Heart right ventricle (tissue), 16 donors: Measurements from ENCODE around the gene JSRP1. TPM values are rescaled to one million over a fixed set of nuclear protein-coding genes. Genes with fewer than 3 reads are reported as not detected.

Source experiments
- ATAC-seq, 8 donors: fragments of 200-7000 bp; cut with Tn5 transposase; one replicate each; pipeline ENCODE4 v1.9.1; 2020; ENCODE audit warnings: mild to moderate bottlenecking in 8 of 8, moderate library complexity in 8 of 8, moderate number of reproducible peaks in 1 of 8
- DNase-seq, 2 donors: peaks; one replicate each; pipeline ENCODE4 v3.0.0-alpha.2; 2020
- H3K27ac ChIP-seq, 10 donors: fragments of 200-600 bp; sonication (generic) in 2 of 10; one replicate each; pipeline versions ENCODE4 v1.5.0 to v1.8.0; 2020 to 2022; ENCODE audit warnings: mild to moderate bottlenecking in 3 of 10
- H3K27me3 ChIP-seq, 7 donors: fragments of 200-600 bp; one replicate each; pipeline ENCODE4 v1.8.0; 2021 to 2022; ENCODE audit warnings: mild to moderate bottlenecking in 2 of 7
- H3K36me3 ChIP-seq, 9 donors: fragments of 200-600 bp; sonication (generic) in 1 of 9; one replicate each; pipeline versions ENCODE4 v1.5.0 to v1.8.0; 2020 to 2022; ENCODE audit warnings: mild to moderate bottlenecking in 2 of 9
- H3K4me1 ChIP-seq, 9 donors: fragments of 200-600 bp; sonication (generic) in 1 of 9; one replicate each; pipeline versions ENCODE4 v1.5.0 to v1.8.0; 2020 to 2022; ENCODE audit warnings: mild to moderate bottlenecking in 4 of 9
- H3K4me3 ChIP-seq, 10 donors: fragments of 200-600 bp; sonication (generic) in 2 of 10; one replicate each; pipeline versions ENCODE4 v1.5.0 to v1.8.0; 2020 to 2022; ENCODE audit warnings: mild to moderate bottlenecking in 7 of 10, moderate library complexity in 2 of 10
- H3K9me3 ChIP-seq, 11 donors: fragments of 200-600 bp in 10 of 11; sonication (generic) in 2 of 11; one replicate each; pipeline versions ENCODE4 v1.5.0 to v1.8.0; 2013 to 2022; ENCODE audit warnings: mild to moderate bottlenecking in 2 of 11, control low read depth in 1 of 11, moderate library complexity in 1 of 11
- CTCF ChIP-seq, 9 donors: fragments of 200-600 bp; sonication (generic) in 2 of 9; IDR thresholded peaks; one replicate each; pipeline versions ENCODE4 v1.5.0 to v1.8.0; 2021 to 2022; ENCODE audit warnings: antibody characterized with exemption in 9 of 9, mild to moderate bottlenecking in 5 of 9, moderate library complexity in 1 of 9
- WGBS, 2 donors: extraction: QIAGEN DNeasy Blood & Tissue Kit; methylation state at CpG; one replicate each; pipeline ENCODE4 v1.1.7; 2013; ENCODE audit warnings: inconsistent platforms in 1 of 2; 5-methylcytosine and 5-hydroxymethylcytosine counted together
- intact Hi-C, 10 donors: fragments of 100-400 bp; cut with DNase I; formaldehyde crosslinking; loops; one replicate each; pipeline versions ENCODE4 v1.11.1 to v1.14.2; 2022
- long read RNA-seq, 3 donors: library from polyadenylated mRNA; unstranded; transcript quantifications; one replicate each; pipeline ENCODE4 v2.0.0, GENCODE V29; 2020 to 2021
- polyA plus RNA-seq, 2 donors: library from polyadenylated mRNA; stranded (reverse); fragments of 200-250 nt; gene quantifications; one replicate each; pipeline ENCODE4 v1.2.3, GENCODE V29; 2013
- total RNA-seq, 10 donors: library from RNA; stranded (reverse); fragmentation: NEBNext Ultra II Directional in 3 of 10; extraction: Animal tissue kit (Norgen Biotek cat#: 25700) in 3 of 10; gene quantifications; one replicate each; pipeline versions ENCODE4 v1.2.1 to v1.2.4, GENCODE V29; 2021 to 2023
- donor health status: Arrhythmogenic right ventricular cardiomyopathy.
- donor health status: ischemic (EF 13 %, LVEDD 7.1; RV severe dilation, severe dysfunction).
- donor health status: healthy with polysubstance abuse.
- donor health status: DM: no; HTN: yes; CAD: no.
- donor health status: DM: no; HTN: no; CAD: no.
- donor health status: ischemic (EF 25% LVEDD 6.9; RV normal size, moderate dysfunction).
- donor health status: ischemic (EF 25% LVEDD 5.7; RV mildly dilated, moderate dysfunction).
- donor health status: healthy.
- donor health status: DM: yes; HTN: yes; CAD: no.
- donor health status: Ischemic cardiomyopathy.
- donor health status: ischemic (EF 35%, LVEDD 5.7; RV mildly dilated, moderate dysfunction).
- donor health status: nonischemic (EF 11% LVEDD 7.7; RV severe dilation, severe dysfunction).
- donor health status: DM: yes; HTN: yes; CAD: no.
- donor health status: PGD.
- donor health status: ischemic (EF 29% LVEDD 5.4; RV normal size, mild dysfunction).
- donor health status: nonischemic (EF 23%, LVEDD 6.1; RV moderate dilation, normal function).

The JSRP1 gene, protein sequence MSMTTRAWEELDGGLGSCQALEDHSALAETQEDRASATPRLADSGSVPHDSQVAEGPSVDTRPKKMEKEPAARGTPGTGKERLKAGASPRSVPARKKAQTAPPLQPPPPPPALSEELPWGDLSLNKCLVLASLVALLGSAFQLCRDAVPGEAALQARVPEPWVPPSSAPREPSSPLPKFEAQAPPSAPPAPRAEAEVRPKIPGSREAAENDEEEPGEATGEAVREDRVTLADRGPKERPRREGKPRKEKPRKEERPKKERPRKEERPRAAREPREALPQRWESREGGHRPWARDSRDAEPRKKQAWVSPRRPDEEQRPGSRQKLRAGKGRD
- under 1 TPM in 3 of 10 donors, not detected in 7; 0.31 to 0.72 (median 0.45) TPM for total RNA-seq
- under 1 TPM in 1 of 2 donors, not detected in 1; 0.29 TPM for polyA plus RNA-seq
- long read RNA-seq, donor 1: 0 reads
- long read RNA-seq, donor 2: 0 reads
- long read RNA-seq, donor 3: 0 reads

DNA sequence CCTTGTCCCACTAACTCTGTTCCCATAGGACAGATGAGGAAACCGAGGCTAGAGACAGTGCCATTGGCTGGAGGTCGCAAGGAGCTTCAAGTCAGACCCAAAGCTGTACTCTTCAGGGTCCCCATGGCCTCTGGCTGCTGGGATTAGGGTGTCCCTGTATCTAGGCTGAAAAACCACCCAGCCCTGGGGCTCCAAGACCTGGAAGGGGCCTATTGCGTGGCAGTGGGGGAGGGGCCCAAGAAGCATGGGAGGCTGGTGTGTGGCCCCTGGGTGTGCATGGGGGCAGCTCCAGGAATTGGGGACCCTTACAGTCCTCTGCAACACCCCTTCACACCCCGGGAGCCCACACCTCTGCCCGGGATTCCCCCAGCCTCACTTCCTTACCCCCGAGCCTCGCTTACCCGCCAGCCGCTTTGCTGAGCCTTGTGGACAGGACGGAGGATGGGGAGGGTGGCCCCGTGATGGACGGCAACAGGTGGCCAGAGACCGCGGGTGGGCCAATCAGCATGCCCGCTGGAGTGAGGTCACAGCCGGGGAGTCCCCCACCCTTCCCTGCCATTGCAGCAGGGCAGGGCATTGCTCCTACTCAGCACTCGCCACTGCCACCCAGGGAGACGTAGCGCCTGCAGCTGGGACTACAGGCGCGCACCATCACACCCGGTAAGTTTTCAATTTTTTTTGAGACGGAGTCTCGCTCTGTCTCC lies at the start of gene JSRP1:
Gene JSRP1, minus strand, starts transcription at position 436 of the 704 bp plus-strand sequence. CDS start 1,103 bp downstream, outside the sequence.
- Histone ChIP-seq H3K4me1 (peaks cover 6 to 26% (median 24%) of the 10 kb centered on the region in 9 donors), H3K9me3 (no peaks in the 10 kb centered on the region), H3K4me3 (no peak within 1 kb of the TSS), H3K27ac (no peak within 1 kb of the TSS), H3K36me3 (no peaks in the 10 kb centered on the region), H3K27me3 (peaks cover 24 to 34% (median 33%) of the 10 kb centered on the region in 7 donors)
- WGBS, 2 donors: 71 to 84% methylated on average over 24 of the region's 24 CpGs
- TF ChIP-seq CTCF (IDR thresholded peaks at IDR 0.05): no peak
- DNase-seq (no peak), ATAC-seq (no peak)
- intact Hi-C loops: no loop called here

DNA sequence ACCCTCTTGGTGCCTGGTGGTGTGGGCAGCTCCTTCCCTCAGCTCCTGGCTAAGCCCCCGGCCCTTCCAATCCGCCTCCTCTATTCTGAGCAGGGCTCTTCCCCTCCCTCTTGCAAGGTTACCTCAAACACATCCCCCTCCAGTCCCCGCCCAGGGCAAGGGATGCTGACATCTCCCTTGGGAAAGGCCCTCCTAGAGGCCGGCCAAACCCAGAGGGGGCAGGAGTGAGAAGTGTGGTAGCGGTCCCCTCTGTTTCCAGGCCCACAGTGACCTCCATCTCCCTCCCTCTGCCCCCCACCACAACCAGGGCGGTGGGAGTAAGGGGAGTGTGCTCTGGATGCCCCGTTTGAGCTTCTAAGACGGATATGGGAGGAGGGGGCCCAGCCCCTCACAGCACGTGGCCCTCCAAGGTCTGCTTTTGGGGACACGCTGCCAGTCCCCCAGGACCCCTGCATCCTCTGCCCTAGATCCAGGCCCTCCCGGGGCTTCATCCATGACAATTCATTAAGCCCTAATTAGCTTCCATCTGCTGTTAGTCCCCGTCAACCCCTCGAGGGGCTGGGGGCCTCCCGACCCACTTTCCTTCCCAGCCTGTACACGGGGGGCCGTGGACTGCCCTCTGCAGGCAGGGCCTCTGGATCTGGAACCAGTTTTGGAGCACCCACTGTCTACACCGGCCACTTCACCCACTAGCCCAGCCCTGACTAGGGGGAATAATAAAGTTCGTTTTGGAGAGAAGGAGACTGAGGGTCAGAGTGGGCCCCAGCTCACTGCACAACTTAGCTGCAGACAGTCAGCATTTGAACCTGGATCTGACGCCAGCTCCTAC lies 49.4 kb upstream of the JSRP1 start:
- intact Hi-C loops: no loop called here
- no peak for ATAC-seq
- Histone ChIP-seq H3K36me3 (no peaks in the 10 kb centered on the region), H3K27me3 (peaks cover 0 to 87% (median 67%) of the 10 kb centered on the region in 7 donors), H3K4me1 (peaks cover 5 to 21% (median 8%) of the 10 kb centered on the region in 9 donors), H3K9me3 (no peaks in the 10 kb centered on the region), H3K27ac (no peak overlapping the region), H3K4me3 (no peak overlapping the region)
- 76 to 77% methylated on average over 19 of the region's 19 CpGs for WGBS, 2 donors
- no peak for TF ChIP-seq CTCF (IDR thresholded peaks at IDR 0.05)
- DNase-seq: no peak

DNA sequence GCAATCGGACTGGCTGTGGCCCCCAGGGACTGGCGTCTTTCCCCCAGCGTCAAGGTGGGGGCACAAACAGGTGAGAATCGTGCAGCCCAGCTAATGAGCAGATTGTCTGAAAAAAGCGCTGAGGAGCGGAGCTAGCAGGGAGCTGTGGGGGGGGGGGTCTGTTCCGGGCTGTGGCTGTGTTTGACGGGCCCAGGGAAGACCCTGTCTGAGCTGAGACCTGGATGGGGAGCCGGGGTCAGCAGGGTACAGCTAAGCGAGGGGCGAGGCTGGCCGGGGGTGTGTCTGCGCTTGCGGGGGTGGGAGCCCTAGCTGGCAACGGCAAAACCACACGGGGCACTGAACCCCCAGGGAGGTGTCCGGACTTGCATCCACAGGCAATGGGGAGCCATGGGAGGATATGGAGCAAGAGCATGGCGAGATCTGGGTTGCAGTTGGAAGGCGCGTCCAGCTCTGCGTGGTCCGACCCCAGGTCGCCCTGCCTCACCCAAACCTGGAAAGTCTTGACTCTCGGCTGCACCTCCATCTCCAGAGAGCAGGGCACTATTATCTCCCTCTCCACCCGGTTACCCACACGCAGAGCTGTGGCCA lies 47.1 kb upstream of the JSRP1 start:
- intact Hi-C loops: no loop called here
- no peak for DNase-seq
- peaks cover 0 to 69% (median 50%) of the 10 kb centered on the region in 7 donors for H3K27me3 ChIP-seq
- WGBS, 2 donors: 79 to 82% methylated on average over 25 to 26 of the region's 26 CpGs
- no peak overlapping the region for H3K27ac ChIP-seq
- H3K4me3 ChIP-seq: no peak overlapping the region
- ATAC-seq: no peak
- H3K9me3 ChIP-seq: no peaks in the 10 kb centered on the region
- H3K36me3 ChIP-seq: no peaks in the 10 kb centered on the region
- H3K4me1 ChIP-seq: peaks cover 5 to 16% (median 8%) of the 10 kb centered on the region in 9 donors
- TF ChIP-seq CTCF (IDR thresholded peaks at IDR 0.05): no peak
